HG02610 (cell line): ENCODE results near the gene SAP30L.

Source experiments
- ATAC-seq: cut with Tn5 transposase; IDR thresholded peaks from one replicate; pipeline ENCODE4 v1.9.1; 2021; ENCODE audit warnings: mild to moderate bottlenecking, moderate library complexity; ENCODE audit not compliant: unreplicated experiment

The SAP30L gene

GRCh38 chr5:154418344-154418820 lies 27.4 kb upstream of the SAP30L start:
- no peak for ATAC-seq

GRCh38 chr5:154419236-154419635 lies 26.6 kb upstream of the SAP30L start:
- no peak for ATAC-seq

GRCh38 chr5:154421868-154422267 lies 23.9 kb upstream of the SAP30L start:
- no peak for ATAC-seq

- ATAC-seq = no peak
Observed at GRCh38 chr5:154422298-154422697, 23.5 kb upstream of the SAP30L start.

GRCh38 chr5:154428208-154428607 lies 17.6 kb upstream of the SAP30L start:
- no peak for ATAC-seq

- no peak for ATAC-seq
Observed at GRCh38 chr5:154429341-154429740, 16.5 kb upstream of the SAP30L start.

- no peak for ATAC-seq
Observed at GRCh38 chr5:154430466-154430865, 15.3 kb upstream of the SAP30L start.

GRCh38 chr5:154430961-154431630 lies 14.7 kb upstream of the SAP30L start:
- no peak for ATAC-seq

GRCh38 chr5:154435226-154435625 lies 10.6 kb upstream of the SAP30L start:
- ATAC-seq = no peak

- no peak for ATAC-seq
Observed at GRCh38 chr5:154437281-154437965, 8.4 kb upstream of the SAP30L start.

- ATAC-seq = no peak
Observed at GRCh38 chr5:154440540-154440939, 5.3 kb upstream of the SAP30L start.

- ATAC-seq = no peak
Observed at GRCh38 chr5:154442801-154443200, 3.0 kb upstream of the SAP30L start.

- ATAC-seq = no peak
Observed at GRCh38 chr5:154444556-154445421, 1.0 kb upstream of the SAP30L start.

GRCh38 chr5:154446195-154447088 lies 645 bp downstream of the SAP30L start:
- no peak for ATAC-seq

GRCh38 chr5:154447089-154447725 lies 1.4 kb downstream of the SAP30L start:
- no peak for ATAC-seq

GRCh38 chr5:154449786-154450185 lies 4.0 kb downstream of the SAP30L start:
- no peak for ATAC-seq

GRCh38 chr5:154451957-154452356 lies 6.2 kb downstream of the SAP30L start:
- no peak for ATAC-seq

- ATAC-seq = no peak
Observed at GRCh38 chr5:154455585-154455984, 9.8 kb downstream of the SAP30L start.

GRCh38 chr5:154456540-154456939 lies 10.7 kb downstream of the SAP30L start:
- no peak for ATAC-seq

- no peak for ATAC-seq
Observed at GRCh38 chr5:154459015-154459414, 13.2 kb downstream of the SAP30L start.
